IPS-18a (cell line): ENCODE results near the gene HSPB7.
"Not testable (repeated sequence)": the region's sequence is repeated elsewhere in the genome, so short reads cannot be mapped to it uniquely, and the experiment has no call there.

Source experiments
- H3K27ac ChIP-seq: one replicate; pipeline ENCODE4 v1.5.1; 2013; ENCODE audit warnings: low read length
- H3K27me3 ChIP-seq: one replicate; pipeline ENCODE4 v1.6.1; 2013; ENCODE audit warnings: mild to moderate bottlenecking, low read length; ENCODE audit not compliant: control insufficient read depth, insufficient read depth
- H3K36me3 ChIP-seq: one replicate; pipeline ENCODE4 v1.6.1; 2013; ENCODE audit warnings: low read depth, low read length; ENCODE audit not compliant: control insufficient read depth
- H3K4me1 ChIP-seq: one replicate; pipeline ENCODE4 v1.6.1; 2013; ENCODE audit warnings: low read depth, low read length; ENCODE audit not compliant: control insufficient read depth
- H3K4me3 ChIP-seq: one replicate; pipeline ENCODE4 v1.5.1; 2013; ENCODE audit warnings: low read length
- H3K9ac ChIP-seq: one replicate; pipeline ENCODE4 v1.6.1; 2013; ENCODE audit warnings: mild to moderate bottlenecking, low read length, moderate library complexity
- H3K9me3 ChIP-seq: one replicate; pipeline ENCODE4 v1.6.1; 2013; ENCODE audit warnings: low read depth, low read length; ENCODE audit not compliant: control insufficient read depth

Gene HSPB7

DNA sequence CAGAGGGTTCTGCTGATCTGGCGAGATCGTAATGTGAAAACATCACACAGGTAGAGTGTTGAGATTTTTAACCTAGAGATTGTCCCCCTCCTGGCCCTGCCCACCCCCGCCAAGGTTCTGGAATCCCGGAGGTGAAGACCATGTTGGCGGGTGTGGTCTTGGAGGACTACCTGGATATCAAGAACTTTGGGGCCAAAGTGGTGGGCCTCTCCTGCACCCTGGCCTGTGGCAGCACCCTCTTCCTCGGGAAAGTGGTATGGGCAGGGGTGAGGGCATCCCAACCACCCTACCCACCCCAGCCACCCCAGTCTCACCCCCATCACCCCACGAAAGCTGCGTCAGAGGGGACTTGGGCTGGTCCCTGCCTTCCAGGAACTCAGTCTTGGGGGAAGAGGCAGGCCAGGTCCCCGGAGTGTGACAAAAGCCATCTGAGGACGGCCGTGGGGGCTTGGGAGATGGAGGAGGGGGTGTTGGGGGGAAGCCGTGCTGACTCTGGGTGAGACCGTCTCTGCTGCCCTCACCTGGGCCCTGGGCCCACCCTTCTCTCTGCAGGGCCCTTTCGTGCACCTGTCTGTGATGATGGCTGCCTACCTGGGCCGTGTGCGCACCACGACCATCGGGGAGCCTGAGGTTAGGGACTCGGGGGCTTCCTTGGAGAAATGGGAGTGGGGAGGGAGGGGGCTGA is 30.1 kb upstream of the HSPB7 start:
- H3K4me1 ChIP-seq = peaks cover 12% of the 10 kb centered on the region
- H3K36me3 ChIP-seq = no peaks in the 10 kb centered on the region
- no peak overlapping the region for H3K27ac ChIP-seq
- H3K9ac ChIP-seq = no peak overlapping the region
- H3K4me3 ChIP-seq = peak overlapping the region; percentile 61
- peaks cover 6% of the 10 kb centered on the region for H3K27me3 ChIP-seq
- no peaks in the 10 kb centered on the region for H3K9me3 ChIP-seq

DNA sequence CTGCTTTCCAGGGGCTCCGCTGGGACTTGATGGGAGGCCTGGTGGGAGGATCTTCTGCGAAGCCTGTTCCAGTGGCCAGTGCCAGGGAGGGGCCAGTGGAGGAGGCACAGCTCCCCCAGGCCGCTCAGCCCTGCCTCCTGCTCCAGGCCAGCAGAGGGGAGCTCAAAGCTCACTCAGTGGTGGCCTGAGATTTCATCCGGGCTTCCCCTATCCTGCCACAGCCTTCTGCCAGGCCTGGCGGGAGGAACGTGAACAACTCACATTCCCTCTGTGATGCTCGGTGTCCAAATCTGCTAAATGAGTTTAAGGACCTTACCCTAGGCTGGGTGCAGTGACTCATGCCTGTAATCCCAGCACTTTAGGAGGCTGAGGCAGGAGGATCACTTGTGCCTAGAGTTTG is 29.0 kb upstream of the HSPB7 start:
- no peak overlapping the region for H3K27ac ChIP-seq
- H3K36me3 ChIP-seq = no peaks in the 10 kb centered on the region
- H3K4me3 ChIP-seq = no peak overlapping the region
- peaks cover 12% of the 10 kb centered on the region for H3K4me1 ChIP-seq
- H3K9ac ChIP-seq = no peak overlapping the region
- no peaks in the 10 kb centered on the region for H3K9me3 ChIP-seq
- H3K27me3 ChIP-seq = peaks cover 6% of the 10 kb centered on the region

DNA sequence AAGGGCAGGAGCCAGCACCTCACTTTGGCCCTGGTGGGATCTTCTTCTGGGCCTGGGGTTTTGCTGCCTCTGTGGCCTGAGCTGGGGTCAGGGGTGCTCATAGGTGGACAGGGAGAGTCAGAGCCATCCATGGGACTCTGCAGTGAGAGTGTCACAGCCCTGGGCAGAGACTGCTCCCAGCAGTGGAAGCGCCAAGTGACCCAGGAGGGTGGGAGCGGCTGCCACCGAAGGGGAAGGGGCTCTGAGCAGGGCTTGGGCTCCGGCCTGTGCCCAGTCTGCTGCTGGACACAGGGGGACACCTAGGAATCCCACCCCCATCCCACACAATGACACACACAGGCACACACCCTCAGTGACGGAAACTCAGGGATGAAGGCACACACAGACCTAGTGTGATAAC is 26.1 kb upstream of the HSPB7 start:
- H3K9ac ChIP-seq = no peak overlapping the region
- peaks cover 6% of the 10 kb centered on the region for H3K27me3 ChIP-seq
- H3K9me3 ChIP-seq = no peaks in the 10 kb centered on the region
- no peak overlapping the region for H3K27ac ChIP-seq
- H3K4me3 ChIP-seq = no peak overlapping the region
- no peaks in the 10 kb centered on the region for H3K36me3 ChIP-seq
- peaks cover 1% of the 10 kb centered on the region for H3K4me1 ChIP-seq

DNA sequence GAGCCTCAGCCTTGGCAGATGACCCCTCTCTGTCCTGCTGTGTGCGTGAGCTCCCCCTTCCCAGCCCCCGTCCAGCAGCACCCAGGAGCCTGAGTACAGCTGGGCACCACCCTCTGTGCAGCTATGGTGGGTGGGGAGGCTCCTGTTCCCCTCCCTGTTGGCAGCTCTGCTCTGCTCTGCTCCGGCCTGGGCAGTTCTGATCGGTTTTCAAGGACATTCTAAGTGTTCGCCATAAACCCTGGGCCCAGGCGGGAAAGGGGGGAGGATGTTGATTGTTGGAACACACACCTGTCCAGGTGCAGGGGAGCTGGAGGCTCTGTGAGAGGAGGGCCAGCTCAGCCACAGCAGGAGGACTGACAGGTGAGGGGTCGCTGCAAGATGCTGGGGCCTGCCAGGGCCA is 25.7 kb upstream of the HSPB7 start, which contains the start of gene CLCNKB:
Gene CLCNKB (plus strand): TSS at position 262 of the 400 bp plus-strand sequence. CDS start 711 bp downstream, outside the sequence.
- H3K9ac ChIP-seq = no peak within 1 kb of the TSS
- H3K4me1 ChIP-seq = no peaks in the 10 kb centered on the region
- H3K27ac ChIP-seq = no peak within 1 kb of the TSS
- H3K36me3 ChIP-seq = no peaks in the 10 kb centered on the region
- H3K4me3 ChIP-seq = no peak within 1 kb of the TSS
- no peaks in the 10 kb centered on the region for H3K9me3 ChIP-seq
- peaks cover 6% of the 10 kb centered on the region for H3K27me3 ChIP-seq

DNA sequence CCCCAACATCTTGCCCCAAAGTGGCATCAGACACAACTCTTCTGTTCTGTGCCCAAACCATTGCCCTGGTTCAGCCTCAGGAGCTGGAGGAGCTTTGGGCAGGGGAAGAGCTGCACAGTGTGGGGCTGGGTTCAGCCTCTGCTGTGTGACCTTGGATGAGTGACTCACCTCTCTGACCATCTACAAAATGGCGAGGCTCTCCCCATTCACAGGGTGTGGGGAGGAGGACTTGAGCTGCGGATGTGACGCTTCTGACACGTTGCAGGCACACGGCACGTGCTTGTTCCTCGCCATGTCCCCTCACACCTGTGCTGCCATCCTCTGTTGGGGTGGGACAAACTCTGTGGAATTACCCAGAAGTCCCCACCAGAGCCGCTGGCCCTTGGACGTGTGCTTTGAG is 24.8 kb upstream of the HSPB7 start:
- not testable (repeated sequence) for H3K4me3 ChIP-seq, H3K27me3 ChIP-seq, H3K4me1 ChIP-seq, H3K27ac ChIP-seq, H3K9ac ChIP-seq, H3K9me3 ChIP-seq, H3K36me3 ChIP-seq

DNA sequence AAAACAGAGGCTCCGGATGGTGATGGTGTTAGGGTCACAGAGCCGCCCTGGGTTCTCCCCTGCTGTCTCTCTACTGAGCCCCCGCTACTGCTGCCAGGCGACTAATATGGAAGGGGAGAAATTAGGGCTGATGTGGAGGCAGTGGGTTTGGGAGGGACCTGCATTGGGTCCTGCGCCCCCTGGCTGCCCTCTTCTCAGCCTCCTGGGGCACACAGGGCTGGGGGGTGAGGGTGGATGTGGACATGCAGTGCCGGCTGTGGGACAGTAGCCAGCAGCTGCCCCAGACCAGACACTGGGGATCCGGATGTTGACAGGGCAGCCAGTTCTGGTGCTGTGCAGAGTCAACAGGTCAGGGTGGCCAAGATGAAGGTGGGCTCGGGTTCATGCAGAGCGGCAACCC is 24.3 kb upstream of the HSPB7 start:
- no peak overlapping the region for H3K4me3 ChIP-seq
- H3K4me1 ChIP-seq = no peaks in the 10 kb centered on the region
- no peak overlapping the region for H3K27ac ChIP-seq
- no peaks in the 10 kb centered on the region for H3K27me3 ChIP-seq
- H3K36me3 ChIP-seq = no peaks in the 10 kb centered on the region
- H3K9ac ChIP-seq = no peak overlapping the region
- no peaks in the 10 kb centered on the region for H3K9me3 ChIP-seq

DNA sequence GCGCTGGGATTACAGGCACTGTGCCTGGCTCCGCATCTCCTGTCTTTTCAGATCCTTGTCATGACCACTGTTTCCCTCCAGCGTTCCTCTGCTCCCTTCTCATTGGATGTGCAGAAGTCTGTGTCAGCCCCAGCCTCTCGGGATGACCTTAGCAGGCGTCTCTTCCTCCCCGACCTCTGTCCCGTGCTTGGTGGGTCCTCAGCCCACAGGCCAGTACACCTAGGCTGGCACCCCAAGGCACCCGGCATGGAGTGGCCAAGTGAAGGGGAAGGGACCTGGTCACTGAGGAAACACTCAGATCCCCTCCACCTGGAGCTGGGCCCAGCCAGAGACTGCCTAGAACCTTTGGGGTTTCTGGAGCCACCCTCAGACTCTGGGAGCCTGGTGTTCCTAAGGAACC is 23.4 kb upstream of the HSPB7 start:
- no peak overlapping the region for H3K9ac ChIP-seq
- no peaks in the 10 kb centered on the region for H3K4me1 ChIP-seq
- no peaks in the 10 kb centered on the region for H3K36me3 ChIP-seq
- H3K27me3 ChIP-seq = no peaks in the 10 kb centered on the region
- no peak overlapping the region for H3K4me3 ChIP-seq
- H3K9me3 ChIP-seq = no peaks in the 10 kb centered on the region
- H3K27ac ChIP-seq = no peak overlapping the region

DNA sequence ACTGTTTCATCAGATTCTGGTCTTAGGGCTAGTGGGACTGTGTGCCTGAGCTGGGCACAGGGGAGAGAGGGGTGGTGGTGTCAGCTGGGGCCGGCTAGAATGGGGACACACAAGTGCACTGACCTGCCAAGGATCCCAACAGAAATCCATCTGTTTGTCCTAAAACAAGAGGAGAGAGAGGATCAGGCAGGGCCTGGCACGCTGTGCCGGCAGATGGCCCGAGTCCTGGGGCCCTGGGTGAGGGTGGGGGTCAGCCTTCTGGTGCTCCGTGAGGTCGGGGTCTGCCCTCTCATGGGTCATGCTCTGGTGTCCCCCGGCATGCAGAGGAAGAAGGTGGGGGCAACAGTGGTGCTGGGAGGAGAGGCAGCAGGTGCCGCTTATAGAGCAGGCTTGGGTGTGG is 22.0 kb upstream of the HSPB7 start:
- not testable (repeated sequence) for H3K9me3 ChIP-seq, H3K27me3 ChIP-seq, H3K9ac ChIP-seq, H3K4me3 ChIP-seq, H3K4me1 ChIP-seq, H3K36me3 ChIP-seq, H3K27ac ChIP-seq

DNA sequence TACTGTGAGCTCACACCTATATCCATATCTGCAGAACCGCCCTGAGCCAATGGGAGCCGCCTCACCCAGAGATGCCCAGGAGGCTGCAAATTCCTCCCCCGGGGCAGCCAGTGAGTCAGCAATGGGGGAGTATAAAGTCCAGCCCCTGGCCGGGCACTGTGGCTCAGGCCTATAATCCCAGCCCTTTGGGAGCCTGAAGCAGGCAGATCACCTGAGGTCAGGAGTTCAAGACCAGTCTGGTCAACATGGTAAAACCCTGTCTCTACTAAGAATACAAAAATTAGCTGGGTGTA is 20.7 kb upstream of the HSPB7 start:
- Histone ChIP-seq H3K9me3 (no peaks in the 10 kb centered on the region), H3K4me3 (no peak overlapping the region), H3K27ac (no peak overlapping the region), H3K9ac (no peak overlapping the region), H3K36me3 (no peaks in the 10 kb centered on the region), H3K27me3 (no peaks in the 10 kb centered on the region), H3K4me1 (no peaks in the 10 kb centered on the region)

DNA sequence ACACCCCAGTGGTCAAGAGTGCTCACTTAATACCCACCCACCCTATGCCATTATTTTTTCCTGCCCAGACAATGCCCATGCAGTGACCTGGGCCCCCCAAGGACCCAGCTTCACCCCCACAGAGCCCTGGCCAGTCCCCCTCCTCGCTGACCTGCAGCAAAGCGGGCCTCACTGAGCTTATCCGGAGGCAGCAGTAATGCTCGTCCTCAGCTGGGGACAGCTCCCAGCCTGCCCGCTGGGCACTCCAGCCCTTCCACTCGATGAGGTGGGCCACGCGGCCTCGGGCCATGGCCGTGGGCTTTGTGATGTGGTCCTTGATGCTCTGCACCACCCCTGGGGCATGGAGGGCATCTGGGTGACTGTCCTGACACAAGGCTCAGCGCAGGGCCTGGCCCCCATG is 18.6 kb upstream of the HSPB7 start:
- not testable (repeated sequence) for H3K27ac ChIP-seq, H3K4me3 ChIP-seq, H3K36me3 ChIP-seq, H3K9ac ChIP-seq, H3K4me1 ChIP-seq, H3K9me3 ChIP-seq, H3K27me3 ChIP-seq

DNA sequence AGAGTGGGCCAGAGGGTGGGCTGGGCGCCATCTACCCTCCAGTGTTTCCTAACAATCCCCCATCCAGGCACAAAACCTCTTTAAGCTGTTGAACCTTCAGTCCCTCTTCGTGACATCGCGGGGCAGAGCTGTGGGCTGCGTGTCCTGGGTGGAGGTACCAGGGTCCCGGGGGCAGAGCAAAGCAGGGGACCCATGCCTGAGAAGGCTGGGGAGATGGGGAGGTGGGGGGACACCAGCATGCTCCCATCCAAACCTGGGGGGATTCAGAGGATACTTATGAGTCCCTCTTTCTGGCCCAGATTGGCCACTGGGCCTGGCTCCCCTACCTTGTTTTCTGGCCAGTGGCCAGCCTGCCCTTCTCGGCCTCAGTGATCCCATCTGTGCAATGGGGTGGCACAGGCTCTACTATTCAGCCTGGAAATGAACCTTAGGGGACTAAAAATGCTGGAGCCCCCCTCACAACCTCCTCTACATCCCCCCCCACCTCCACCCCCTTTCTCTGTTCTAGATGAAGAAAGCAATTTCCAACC is 15.3 kb upstream of the HSPB7 start:
- H3K36me3 ChIP-seq, H3K4me3 ChIP-seq, H3K9ac ChIP-seq, H3K4me1 ChIP-seq, H3K27me3 ChIP-seq, H3K9me3 ChIP-seq, H3K27ac ChIP-seq: not testable (repeated sequence)

DNA sequence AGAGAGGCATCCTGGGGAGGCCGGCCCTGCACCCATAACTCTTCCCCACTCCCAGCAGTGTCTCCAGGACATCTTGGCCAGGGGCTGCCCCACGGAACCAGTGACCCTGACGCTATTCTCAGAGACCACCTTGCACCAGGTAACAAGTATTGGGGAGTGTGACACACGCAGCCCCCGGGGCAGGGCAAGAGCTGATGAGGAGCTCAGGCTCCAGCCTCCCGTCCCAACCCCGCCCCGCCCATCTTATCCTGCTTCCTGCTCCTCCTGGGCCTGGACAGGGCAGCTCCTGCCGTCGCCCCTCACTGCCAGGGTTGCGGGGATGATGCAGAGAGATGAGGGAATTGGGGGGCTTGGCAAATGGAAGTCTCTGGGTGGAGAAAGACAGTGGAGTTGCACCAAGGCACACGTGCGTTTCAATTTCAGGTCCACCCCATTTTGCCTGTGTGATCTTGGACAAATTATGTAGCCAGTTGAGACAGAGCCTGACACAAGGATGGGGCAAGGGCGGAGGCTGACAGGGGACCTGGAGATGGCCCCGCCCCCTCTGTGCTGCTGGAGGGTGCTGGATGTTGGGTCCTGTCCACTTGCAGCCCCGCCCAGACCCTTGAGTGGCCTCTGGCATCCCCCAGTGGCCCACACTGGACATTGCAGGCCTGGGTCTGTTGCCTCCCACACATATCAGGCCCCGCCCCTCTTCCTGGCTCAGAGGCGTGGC is 14.7 kb upstream of the HSPB7 start:
- H3K9ac ChIP-seq = no peak overlapping the region
- no peaks in the 10 kb centered on the region for H3K9me3 ChIP-seq
- H3K27ac ChIP-seq = no peak overlapping the region
- H3K36me3 ChIP-seq = no peaks in the 10 kb centered on the region
- no peak overlapping the region for H3K4me3 ChIP-seq
- H3K4me1 ChIP-seq = peaks cover 8% of the 10 kb centered on the region
- no peaks in the 10 kb centered on the region for H3K27me3 ChIP-seq
